Fibroblast of pulmonary artery (primary cell): Measurements from ENCODE around the gene UBL7.

Experiments
- DNase-seq: peaks from one replicate; pipeline ENCODE4 v3.0.0-alpha.2; 2010; ENCODE audit warnings: low read depth
- H3K4me3 ChIP-seq: replicated peaks from 2 replicates; pipeline ENCODE4 v1.5.1; 2011; ENCODE audit warnings: low read depth, mild to moderate bottlenecking, control low read depth, low read length, moderate library complexity
- CTCF ChIP-seq: IDR thresholded peaks from 2 replicates; pipeline ENCODE4 v1.5.1; 2011; ENCODE audit warnings: mild to moderate bottlenecking, control low read depth, low read length, inconsistent platforms; ENCODE audit errors: missing control alignments

The UBL7 gene

DNA sequence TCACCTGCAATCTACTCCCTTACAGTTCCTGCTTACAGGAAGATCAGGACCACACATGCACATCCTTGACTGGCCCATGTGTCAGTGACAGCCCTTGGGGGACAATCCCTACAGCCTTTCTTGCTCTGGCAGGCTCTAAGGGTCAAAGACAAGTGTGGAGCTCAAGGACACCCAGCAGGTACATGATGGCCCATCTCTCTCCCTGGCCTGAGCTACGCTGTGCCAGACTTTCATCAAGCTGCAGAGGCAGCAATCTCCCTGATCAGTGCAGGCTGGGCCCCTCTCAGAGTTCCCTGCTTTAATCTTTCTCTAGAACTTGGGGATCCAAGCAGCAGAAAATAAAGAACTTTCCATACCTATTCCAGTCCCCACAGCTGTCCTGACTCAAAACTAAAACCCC is 29.8 kb downstream of the UBL7 start:
- DNase-seq: no peak
- no peak for TF ChIP-seq CTCF
- H3K4me3 ChIP-seq: no peak overlapping the region

DNA sequence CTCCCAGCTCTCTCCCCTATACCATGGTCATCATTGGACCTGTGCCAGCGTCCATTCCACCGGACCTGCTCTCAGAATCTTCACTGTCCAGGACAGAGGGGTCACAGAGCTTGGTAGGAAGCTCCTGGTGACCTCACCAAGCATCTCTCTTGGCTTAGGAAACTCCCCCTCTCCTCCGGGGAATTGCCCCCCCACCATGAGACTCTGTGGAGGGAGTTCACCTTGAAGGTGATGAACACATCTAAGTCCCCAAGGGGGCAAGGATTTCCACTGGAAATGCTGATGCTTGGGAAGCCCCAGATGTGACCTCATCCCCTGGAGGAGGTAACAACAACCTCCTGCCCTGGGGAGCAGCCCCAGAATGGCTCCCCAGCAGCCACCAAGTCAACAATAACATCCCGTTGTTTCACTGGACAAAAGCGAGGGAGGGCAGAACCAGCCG is 30.4 kb downstream of the UBL7 start:
- no peak overlapping the region for H3K4me3 ChIP-seq
- DNase-seq: no peak
- TF ChIP-seq CTCF: no peak

GRCh38 chr15:74429781-74430400 is 31.1 kb downstream of the UBL7 start:
- no peak overlapping the region for H3K4me3 ChIP-seq
- TF ChIP-seq CTCF: no peak
- no peak for DNase-seq

- no peak overlapping the region for H3K4me3 ChIP-seq
- DNase-seq: no peak
- TF ChIP-seq CTCF: no peak
These were observed 31.8 kb downstream of the UBL7 start for GRCh38 chr15:74428970-74429780.

GRCh38 chr15:74428442-74428787 is 32.5 kb downstream of the UBL7 start:
- no peak for DNase-seq
- no peak overlapping the region for H3K4me3 ChIP-seq
- no peak for TF ChIP-seq CTCF

DNA sequence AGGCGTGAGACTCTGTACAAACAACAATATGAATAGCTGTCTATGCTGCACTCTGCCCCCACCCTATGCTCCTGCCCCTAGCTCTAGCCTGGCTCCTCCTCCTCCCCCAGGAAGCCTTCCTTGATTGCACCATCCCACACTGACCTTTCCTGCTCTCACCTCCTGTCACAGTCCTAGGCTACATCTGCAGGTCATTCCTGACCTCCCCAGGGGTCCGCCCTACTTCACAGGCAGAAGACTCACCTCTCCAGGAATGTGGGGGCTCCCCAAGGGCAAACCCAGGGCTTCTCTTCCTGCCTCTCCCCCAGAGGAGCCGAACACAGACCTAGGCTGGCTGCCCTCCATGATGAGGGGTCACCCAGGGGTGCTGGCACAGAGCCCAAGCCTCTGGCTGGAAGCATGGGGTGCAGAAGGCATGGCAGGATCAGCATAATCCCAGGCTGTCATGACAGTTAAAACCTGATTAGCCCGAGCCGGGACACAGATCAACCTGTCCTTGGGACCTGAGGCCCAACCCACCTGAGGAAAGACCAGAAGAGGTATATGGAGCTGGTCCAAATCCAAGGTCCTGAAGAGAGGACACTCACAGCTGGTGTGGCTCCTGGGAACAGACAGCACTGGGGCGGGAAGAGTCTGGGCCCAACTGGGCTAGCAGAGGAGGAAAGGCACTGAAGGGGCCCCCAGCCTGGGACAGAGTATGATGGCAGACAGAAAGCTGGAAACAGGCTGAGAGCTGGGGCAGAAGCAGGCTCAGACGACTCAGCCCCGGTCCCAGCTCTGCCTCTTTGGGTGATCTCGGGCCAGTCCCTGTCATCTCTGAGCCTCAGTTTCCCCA is 33.1 kb downstream of the UBL7 start:
- TF ChIP-seq CTCF: no peak
- DNase-seq: no peak
- H3K4me3 ChIP-seq: no peak overlapping the region
